HG03097 (cell line): ENCODE measurements around the gene TMEM135.

ENCODE experiments used
- ATAC-seq: cut with Tn5 transposase; IDR thresholded peaks from one replicate; pipeline ENCODE4 v1.9.1; 2021; ENCODE audit not compliant: unreplicated experiment, low FRiP score

Gene TMEM135

GRCh38 chr11:87295237-87295636 is 257.5 kb downstream of the TMEM135 start:
- no peak for ATAC-seq

- ATAC-seq, result no peak
Measured at GRCh38 chr11:87296627-87297026, 258.9 kb downstream of the TMEM135 start.

- ATAC-seq, result no peak
Measured at GRCh38 chr11:87298155-87298554, 260.4 kb downstream of the TMEM135 start.

GRCh38 chr11:87299041-87299481 is 261.3 kb downstream of the TMEM135 start:
- ATAC-seq, result no peak

DNA sequence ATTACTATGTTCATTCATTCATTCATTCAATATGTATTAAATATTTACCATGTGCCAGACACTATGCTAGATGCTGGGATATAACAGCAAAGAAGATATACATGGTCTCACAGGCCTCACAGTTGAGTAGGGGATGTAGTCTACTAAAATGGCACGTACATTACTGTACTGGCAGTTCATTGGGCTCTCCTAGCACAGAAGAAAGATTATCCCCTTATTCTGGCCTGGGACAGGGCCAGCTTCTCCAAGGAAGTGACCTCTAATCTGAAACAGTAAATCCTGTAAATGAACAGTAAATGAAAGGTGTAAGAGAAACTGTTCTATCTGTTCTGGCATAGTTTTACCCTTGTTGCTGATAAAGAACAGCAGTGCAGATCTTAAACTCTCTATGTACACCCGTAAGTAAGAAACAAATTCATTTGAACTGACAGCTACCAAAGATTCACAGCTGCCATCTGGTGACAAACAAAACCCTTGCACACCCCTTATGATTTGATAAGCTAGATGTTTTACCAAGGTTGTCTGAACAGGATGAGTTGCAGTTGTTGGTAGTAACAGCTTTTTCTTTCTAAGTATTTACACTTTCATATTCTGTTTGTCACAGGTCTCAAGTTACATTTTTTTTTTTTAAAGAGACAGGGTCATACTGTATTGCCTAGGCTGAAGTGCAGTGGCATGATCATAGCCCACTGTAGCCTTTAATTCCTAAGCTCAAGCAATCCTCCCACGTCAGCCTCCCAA is 263.1 kb downstream of the TMEM135 start:
- ATAC-seq, result peak; percentile 57

DNA sequence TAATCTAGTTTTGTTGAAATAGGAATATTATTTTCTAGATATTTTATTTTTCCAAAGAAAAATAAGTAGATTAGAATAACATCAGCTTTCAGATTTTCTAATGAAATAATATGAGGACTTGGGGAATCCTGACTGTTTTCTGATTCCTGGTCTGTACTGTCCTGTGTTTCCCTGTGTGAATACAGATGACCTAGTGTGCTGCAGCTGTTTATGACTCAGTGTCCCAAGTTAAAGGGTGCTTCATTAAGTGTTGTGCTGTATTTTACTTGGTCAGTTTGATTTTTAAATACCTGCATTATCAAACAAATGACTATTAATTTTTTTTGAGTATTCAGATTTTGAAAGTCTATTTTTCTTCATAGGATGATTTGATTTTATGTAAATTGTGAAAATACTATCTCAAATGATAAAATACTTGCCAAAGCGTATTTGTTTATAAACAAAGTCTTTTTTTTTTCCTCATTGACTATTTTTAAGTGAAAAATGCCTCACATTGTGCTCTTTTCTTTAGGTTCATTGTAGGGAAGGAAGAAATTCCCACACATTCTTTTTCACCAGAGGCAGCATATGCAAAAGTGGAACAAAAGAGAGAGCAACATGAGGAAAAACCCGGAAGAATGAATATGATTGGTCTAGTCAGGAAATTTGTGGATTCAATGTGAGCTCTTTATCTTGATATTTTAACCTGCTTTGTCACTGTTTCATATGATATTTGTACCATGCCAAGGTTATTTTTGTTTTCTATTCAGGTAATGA is 264.2 kb downstream of the TMEM135 start:
- ATAC-seq, result no peak

DNA sequence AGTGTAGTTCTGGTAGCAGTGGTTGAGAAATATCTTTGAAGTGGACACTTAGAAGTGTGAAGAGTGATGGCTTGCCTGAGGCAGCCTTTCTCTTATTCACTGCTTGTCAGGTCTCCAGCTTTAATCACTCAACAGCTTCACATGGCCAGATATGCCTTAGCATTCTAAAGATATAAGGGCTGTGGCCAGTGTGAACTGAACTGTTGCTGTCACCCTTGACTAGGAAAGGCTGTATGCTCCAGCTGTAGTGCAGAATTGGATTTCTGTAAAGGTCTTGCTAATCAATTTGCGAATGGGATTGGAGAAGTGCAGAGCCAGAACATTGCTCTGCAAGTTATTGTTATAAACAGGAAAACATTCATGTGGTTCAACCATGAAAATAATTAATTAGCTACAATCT is 266.7 kb downstream of the TMEM135 start:
- ATAC-seq, result no peak

DNA sequence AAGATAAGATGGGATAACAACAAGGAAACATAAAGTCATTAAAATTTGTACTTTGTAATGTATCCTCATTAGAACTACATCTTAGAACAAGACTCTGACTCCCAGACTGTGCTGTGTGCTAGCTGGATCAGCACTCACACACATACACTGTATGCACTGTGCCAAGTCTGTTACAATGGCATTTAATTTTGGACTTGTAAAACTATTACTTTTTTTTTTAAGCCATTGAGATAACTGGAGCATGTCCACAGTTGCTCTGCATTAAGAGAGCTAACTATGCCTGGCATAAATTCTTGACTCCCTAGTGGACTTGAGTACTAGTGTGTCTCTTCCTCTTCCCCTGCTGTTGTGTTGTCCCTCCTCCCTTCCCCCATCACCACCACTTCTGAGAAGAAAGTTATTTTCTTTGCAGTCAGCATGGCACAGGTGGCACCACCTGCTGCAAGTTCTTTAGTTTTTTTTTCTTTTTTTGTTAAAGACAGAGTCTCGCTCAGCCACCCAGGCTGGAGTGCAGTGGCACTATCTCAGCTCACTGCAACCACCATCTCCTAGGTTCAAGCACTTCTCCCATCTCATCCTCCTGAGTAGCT is 268.6 kb downstream of the TMEM135 start:
- no peak for ATAC-seq

- no peak for ATAC-seq
Measured at GRCh38 chr11:87307101-87307500, 269.4 kb downstream of the TMEM135 start.

- ATAC-seq, result no peak
Measured at GRCh38 chr11:87315229-87315628, 277.5 kb downstream of the TMEM135 start.

- no peak for ATAC-seq
Measured at GRCh38 chr11:87316491-87316890, 278.8 kb downstream of the TMEM135 start.

DNA sequence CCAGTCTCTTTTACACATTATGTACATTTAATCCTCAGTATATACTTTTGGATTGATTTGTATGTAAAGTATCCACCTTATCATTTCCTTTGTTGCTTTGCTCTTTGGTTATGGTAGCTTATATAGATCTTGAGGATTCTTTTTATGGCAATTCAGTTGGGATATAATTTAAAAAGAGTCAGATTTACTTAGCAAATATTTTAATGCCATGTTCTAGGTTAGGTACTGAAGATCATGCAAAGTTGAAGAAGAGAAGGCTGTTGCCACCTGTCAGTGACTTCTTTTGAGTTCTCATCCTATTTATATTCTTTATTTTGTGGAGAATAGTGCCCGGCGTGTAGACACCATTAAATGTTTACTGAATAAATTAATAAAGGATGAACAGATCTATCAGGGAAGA is 279.7 kb downstream of the TMEM135 start:
- ATAC-seq, result no peak

GRCh38 chr11:87320123-87320522 is 282.4 kb downstream of the TMEM135 start:
- ATAC-seq, result no peak

GRCh38 chr11:87322568-87322967 is 284.8 kb downstream of the TMEM135 start:
- ATAC-seq, result no peak

DNA sequence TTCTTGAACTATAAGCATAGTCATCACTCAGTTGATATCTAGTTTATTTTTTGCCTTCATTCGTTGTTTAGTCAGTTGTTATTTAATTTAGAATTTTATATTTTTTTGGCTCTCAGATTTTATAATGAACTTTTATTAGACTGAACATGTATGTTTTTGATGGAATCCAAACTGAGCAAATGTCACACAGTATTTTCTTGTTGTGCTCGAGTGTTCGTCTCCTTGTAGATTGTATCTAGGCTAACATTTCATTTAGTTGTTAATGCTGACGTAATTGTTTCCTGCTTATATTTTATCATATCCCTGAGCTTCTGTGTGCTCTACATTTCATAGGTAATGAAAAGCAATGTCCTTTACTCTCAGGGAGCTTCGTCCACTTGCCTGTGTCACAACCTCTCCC is 286.2 kb downstream of the TMEM135 start:
- ATAC-seq, result no peak

- no peak for ATAC-seq
Measured at GRCh38 chr11:87324817-87325489, 287.2 kb downstream of the TMEM135 start.

- no peak for ATAC-seq
Measured at GRCh38 chr11:87325490-87325872, 287.7 kb downstream of the TMEM135 start.

- ATAC-seq, result no peak
Measured at GRCh38 chr11:87326594-87326993, 288.9 kb downstream of the TMEM135 start.

DNA sequence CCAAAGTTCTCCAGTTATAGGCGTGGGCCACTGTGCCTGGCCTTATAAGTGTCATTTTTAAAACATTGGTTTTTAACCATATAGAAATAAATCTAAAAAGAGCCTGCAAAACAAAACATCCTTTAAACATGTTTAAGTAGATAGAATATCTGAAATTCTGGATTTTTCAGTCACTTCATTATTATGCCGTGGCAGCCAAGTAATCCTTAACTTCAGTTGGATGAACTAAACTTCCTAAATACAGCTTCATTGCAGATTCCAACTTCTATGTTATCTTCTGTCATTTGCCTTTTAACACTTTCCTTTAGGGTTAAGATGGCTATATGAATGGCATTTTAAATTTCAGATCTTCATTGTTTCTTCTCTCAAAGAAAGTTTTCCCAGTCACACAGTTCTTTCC is 291.4 kb downstream of the TMEM135 start:
- ATAC-seq, result no peak

- no peak for ATAC-seq
Measured at GRCh38 chr11:87330187-87330601, 292.5 kb downstream of the TMEM135 start.

DNA sequence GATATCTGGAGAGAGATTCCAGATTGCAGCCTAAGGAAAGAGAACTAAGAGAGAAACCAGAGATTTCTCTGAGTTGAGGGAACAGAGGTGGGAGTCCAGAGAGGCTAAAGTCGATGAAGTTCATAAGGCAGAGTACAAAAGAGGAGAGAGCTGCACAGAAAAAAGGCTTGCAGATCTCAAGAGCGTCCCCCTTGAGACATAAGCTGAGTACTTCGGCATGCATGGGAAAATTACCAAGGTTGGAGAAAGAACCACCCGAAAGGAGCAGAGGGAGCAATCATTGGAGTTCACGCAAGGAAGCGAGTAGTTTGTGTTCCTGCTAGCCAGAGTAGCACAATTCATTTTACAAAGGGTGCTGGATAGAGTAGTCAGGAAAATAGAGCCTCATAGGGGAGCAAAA is 293.5 kb downstream of the TMEM135 start:
- ATAC-seq, result no peak
